ENCODE measurements around the gene SKI. TPM values are rescaled to one million over a fixed set of nuclear protein-coding genes. Genes with fewer than 3 reads are reported as not detected.

The SKI gene
- total RNA-seq, 1 donor from 2014 or later, result 13.5 TPM

DNA sequence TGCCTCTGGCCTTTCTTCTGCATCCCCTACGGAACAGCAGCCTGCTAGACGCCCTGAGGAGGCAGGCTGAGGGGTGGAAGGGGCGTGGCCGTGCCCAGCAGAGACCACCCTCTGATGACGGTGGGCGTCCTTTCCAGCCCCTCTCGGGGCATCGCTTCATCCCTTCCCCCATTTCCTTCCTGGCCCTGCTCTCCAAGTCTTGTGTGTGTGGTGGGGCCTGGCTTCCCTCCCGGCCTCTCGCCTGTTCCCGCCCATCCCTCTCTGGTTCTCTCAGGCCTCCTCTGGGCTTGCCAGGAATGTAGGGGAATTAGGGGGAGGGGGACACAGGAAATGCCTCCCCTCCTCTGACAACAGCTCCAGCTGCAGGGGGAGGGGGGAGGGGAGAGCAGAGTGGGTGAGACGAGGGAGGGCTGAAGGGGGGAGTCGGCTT, 51.1 kb downstream of the SKI start:
- no peak for DNase-seq (ENCODE audit: low read depth)
- TF ChIP-seq CTCF (conservative IDR thresholded peaks at IDR 0.05; ENCODE audit: low read depth, low read length), result no peak
- H3K4me3 ChIP-seq (ENCODE audit: low read depth, low read length), result no peak overlapping the region

DNA sequence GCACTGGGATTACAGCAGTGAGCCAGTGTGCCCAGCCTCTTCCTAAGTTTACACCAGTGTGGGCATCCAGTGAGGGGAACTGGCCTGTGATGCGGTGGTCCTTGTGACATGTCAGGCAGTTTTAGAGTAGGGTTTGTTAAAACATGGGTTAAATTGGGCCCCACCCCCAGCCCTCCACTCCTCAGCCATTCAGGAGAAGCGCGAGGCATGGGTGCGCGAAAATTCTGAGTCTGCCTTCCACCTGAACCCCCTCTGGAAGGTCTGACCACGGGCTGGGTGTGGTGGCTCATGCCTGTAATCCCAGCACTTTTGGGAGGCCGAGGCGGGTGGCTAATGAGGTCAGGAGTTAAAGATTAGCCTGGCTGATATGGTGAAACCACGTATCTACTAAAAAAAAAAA, 51.7 kb downstream of the SKI start:
- TF ChIP-seq CTCF (conservative IDR thresholded peaks at IDR 0.05; ENCODE audit: low read depth, low read length), result no peak
- DNase-seq (ENCODE audit: low read depth), result no peak

DNA sequence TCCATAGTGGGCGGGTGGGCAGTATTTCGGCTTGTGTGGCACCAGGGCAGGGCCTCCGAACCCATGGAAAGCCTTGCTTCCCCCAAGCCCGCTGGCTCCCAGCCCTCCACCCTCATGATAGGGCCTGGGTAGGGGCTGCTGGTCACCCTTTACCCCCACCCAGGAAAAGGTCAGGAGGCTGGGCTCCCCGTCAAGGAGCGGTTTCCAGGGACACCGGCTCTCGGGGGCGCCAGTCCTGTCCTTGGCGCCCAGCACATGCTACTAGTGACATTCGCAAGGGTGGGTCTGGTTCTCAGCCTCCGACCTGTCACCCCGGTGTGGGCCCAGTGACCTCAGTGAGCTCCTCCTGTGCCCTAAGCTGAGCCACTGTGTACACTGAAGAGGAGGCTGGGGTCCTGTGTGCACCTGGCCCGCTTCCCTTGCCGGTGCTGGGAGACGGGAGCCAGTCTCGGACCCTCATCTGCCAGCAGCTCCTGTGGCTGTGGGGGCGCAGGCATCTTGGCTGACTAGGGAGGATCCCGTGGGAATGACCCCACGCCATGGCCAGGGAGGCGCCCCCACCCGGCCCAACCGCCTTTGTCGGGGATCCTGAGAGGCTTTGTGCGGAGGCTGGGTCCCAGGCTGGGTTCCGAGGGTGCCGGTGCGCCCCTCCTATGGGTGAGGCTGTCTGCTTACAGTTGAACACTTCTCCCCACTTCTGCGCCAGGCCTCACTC, 54.6 kb downstream of the SKI start:
- H3K4me3 ChIP-seq (ENCODE audit: low read depth, low read length), result no peak overlapping the region
- TF ChIP-seq CTCF (conservative IDR thresholded peaks at IDR 0.05; ENCODE audit: low read depth, low read length), result no peak
- DNase-seq (ENCODE audit: low read depth), result no peak

More for the DNA sequence above, 51.7 kb downstream of the SKI start:
- H3K4me3 ChIP-seq (ENCODE audit: low read depth, low read length), result no peak overlapping the region

DNA sequence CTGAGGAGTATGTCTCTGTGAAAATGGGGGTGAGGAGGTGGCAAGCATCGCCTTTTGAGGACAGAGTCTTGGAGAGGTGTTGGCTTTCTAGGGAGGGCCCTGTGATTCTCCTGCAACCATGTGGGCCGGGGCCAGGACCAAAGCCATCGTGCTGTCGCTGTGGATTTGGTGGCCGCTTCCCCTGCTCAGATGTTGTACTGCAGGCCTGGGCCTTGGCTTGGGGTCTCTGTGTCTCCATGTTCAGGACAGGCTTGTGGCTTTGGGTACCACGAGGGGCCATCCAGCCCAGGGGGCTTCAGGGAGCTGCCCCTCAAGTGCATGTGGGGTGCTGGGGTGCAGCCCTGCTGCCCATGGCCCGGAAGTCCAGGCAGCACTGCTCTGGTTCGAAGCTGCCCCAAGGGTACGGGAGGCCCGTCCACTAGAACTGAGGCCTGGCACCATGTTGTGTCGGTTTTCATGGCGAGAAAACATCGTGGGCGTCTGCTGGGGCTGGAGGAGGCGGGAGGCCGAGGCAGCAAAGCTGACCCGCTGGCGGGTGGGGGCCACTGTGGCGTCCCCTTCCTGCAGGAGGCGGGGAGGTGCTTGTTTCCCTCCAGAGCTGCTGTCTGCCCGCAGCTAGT, 55.4 kb downstream of the SKI start:
- no peak overlapping the region for H3K4me3 ChIP-seq (ENCODE audit: low read depth, low read length)
- no peak for DNase-seq (ENCODE audit: low read depth)
- no peak for TF ChIP-seq CTCF (conservative IDR thresholded peaks at IDR 0.05; ENCODE audit: low read depth, low read length)

DNA sequence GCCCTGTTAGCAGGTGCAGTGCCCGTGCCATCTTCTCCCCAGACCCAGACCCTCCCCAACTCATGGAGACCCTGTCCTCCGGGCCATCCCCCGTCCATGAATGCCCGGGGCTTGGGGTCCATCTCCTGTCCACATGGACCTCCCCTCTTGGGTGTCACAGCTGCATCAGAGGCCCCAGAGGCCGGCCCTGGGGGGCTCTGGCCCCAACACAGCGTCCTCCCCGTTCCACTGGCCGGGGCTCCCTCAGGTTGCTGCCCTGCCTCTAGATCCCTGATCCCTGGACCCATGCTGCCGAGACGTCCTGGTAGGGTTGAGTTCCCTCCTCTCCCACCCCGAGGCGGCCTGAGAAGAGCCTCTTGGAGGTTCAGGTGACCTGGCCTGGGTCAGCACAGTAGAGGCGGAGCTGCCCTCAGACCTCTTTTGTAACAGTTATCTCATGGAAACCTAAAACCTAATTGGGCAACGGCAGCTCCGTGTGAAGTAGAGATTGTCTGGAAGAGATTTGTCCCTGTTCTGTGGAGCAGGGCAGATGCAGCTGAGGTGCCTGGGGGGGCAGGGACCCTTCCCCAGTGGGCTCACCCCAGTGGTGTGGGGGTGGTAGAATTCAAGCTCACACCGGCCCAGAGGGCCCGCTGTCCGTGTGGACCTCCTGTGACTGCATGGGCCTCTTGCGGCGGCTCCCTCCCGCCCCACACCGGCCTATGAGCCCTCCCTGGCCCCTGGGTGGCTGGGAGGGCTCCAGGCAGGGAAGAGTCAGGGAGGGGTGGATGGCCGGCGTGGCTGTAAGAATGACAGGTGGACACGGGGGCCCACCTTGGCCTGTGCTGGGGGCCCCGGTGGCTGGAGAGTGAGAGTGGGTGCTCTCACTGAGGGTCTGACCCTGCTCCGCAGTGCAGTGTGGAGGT, 56.1 kb downstream of the SKI start:
- H3K4me3 ChIP-seq (ENCODE audit: low read depth, low read length), result no peak overlapping the region
- no peak for TF ChIP-seq CTCF (conservative IDR thresholded peaks at IDR 0.05; ENCODE audit: low read depth, low read length)

GRCh38 chr1:2284932-2285331, 56.8 kb downstream of the SKI start:
- no peak overlapping the region for H3K4me3 ChIP-seq (ENCODE audit: low read depth, low read length)
- DNase-seq (ENCODE audit: low read depth), result no peak
- no peak for TF ChIP-seq CTCF (conservative IDR thresholded peaks at IDR 0.05; ENCODE audit: low read depth, low read length)

More for the DNA sequence above, 56.1 kb downstream of the SKI start:
- no peak for DNase-seq (ENCODE audit: low read depth)

Measured in epithelial cell of proximal tubule (primary cell).